Pericardium fibroblast (primary cell): ENCODE results near the gene NKX3-2. TPM values are rescaled to one million over a fixed set of nuclear protein-coding genes. Genes with fewer than 3 reads are reported as not detected.

ENCODE experiments used
- total RNA-seq: library from RNA; depleted of rRNA; stranded (reverse); fragments of >200 nt; gene quantifications from 2 replicates; pipeline ENCODE4 v1.2.3, GENCODE V29; 2015

NKX3-2 gene
- total RNA-seq: 0.09 and 0.23 TPM in 2 replicates

DNA sequence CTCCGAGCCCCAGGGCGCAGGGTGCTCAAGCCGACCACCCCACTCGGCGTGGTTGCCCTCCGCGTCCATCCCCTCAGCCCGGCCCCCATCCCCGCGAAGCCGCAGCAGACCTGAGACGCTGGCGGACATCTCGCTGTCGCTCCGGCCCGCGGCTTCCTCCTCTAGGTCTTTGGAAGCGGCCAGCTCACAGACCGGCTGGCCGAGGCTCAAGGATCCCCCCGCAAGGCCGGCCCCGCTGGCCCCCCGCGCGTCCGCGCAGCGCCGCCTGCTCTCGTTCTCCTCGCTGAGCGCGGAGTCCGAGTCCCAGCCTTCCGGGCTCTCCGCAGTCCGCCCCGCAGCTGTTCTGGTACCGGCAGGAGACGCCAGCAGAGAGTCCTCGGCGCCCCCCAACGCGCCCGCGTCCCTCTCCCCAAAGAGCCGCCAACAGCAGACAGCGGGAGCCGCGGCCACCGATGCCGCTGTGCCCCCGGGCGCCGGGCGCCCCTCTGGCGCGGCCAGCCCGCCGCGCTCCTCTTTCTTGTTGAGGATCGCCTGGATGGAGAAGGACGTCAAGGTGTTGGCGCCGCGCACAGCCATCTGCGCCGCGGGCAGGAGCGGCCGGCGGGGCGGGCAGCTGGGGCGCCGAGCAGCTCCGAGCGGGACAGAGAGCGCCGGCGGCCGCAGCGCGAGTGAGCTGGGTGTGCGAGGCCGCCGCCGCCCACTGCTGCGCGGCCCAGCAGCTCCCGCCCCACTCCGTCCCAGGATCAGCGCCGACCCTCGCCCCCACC, at the start of gene NKX3-2:
Gene NKX3-2 (minus strand): TSS at position 670 of the 767 bp plus-strand sequence. CDS start 94 bp downstream, at position 576.

Other genes starting within 250 kb of the NKX3-2 start
- gene RAB28, start 60.2 kb downstream of the NKX3-2 start, total RNA-seq: 9.1 and 10.5 TPM in 2 replicates
- gene BOD1L1, start 83.2 kb upstream of the NKX3-2 start, total RNA-seq: 12.5 and 13.8 TPM in 2 replicates